LNCaP clone FGC (cell line): ENCODE results near the gene TSHZ2.

Experiments used
- DNase-seq: peaks from one replicate; pipeline ENCODE4 v3.0.0-alpha.2; 2011; ENCODE audit warnings: low read depth
- H3K4me3 ChIP-seq: 2 replicates; pipeline ENCODE4 v1.5.1; 2011; ENCODE audit warnings: mild to moderate bottlenecking, low read depth, low read length, control low read depth
- CTCF ChIP-seq: IDR thresholded peaks from 2 replicates; pipeline ENCODE4 v1.5.1; 2012; ENCODE audit warnings: mild to moderate bottlenecking; ENCODE audit not compliant: control insufficient read depth, insufficient read depth; ENCODE audit errors: extremely low read depth

Gene TSHZ2

GRCh38 chr20:53101992-53102760 is 130.0 kb downstream of the TSHZ2 start:
- DNase-seq = no peak

GRCh38 chr20:53103124-53103523 is 131.0 kb downstream of the TSHZ2 start:
- no peak for DNase-seq

More at GRCh38 chr20:53101992-53102760, 130.0 kb downstream of the TSHZ2 start:
- TF ChIP-seq CTCF = no peak
- no peak overlapping the region for H3K4me3 ChIP-seq

GRCh38 chr20:53104884-53105283 is 132.7 kb downstream of the TSHZ2 start:
- TF ChIP-seq CTCF = no peak
- no peak overlapping the region for H3K4me3 ChIP-seq
- no peak for DNase-seq

More at GRCh38 chr20:53103124-53103523, 131.0 kb downstream of the TSHZ2 start:
- no peak for TF ChIP-seq CTCF
- no peak overlapping the region for H3K4me3 ChIP-seq

GRCh38 chr20:53116733-53117132 is 144.6 kb downstream of the TSHZ2 start:
- no peak for TF ChIP-seq CTCF
- DNase-seq = no peak
- no peak overlapping the region for H3K4me3 ChIP-seq

- H3K4me3 ChIP-seq = no peak overlapping the region
- no peak for TF ChIP-seq CTCF
- no peak for DNase-seq
Observed at GRCh38 chr20:53122853-53123252, 150.7 kb downstream of the TSHZ2 start.

- no peak for DNase-seq
- no peak for TF ChIP-seq CTCF
- no peak overlapping the region for H3K4me3 ChIP-seq
Observed at GRCh38 chr20:53124075-53124551, 152.0 kb downstream of the TSHZ2 start.

GRCh38 chr20:53124803-53125202 is 152.6 kb downstream of the TSHZ2 start:
- no peak for TF ChIP-seq CTCF
- peak; percentile 35 for DNase-seq
- H3K4me3 ChIP-seq = no peak overlapping the region
